Epithelial cell of esophagus (primary cell): Measurements from ENCODE around the gene IRX5.

Source experiments
- DNase-seq: peaks from one replicate; pipeline ENCODE4 v3.0.0; 2010; ENCODE audit warnings: low read depth
- H3K4me3 ChIP-seq: 2 replicates; pipeline ENCODE4 v1.5.1; 2011; ENCODE audit warnings: mild to moderate bottlenecking, low read length, control low read depth
- CTCF ChIP-seq: IDR thresholded peaks from 2 replicates; pipeline ENCODE4 v1.5.1; 2011; ENCODE audit warnings: low read depth, mild to moderate bottlenecking, low read length, control low read depth, inconsistent platforms; ENCODE audit not compliant: insufficient read depth; ENCODE audit errors: missing control alignments

Gene IRX5

GRCh38 chr16:54980821-54981220 is 50.2 kb downstream of the IRX5 start:
- no peak for DNase-seq
- H3K4me3 ChIP-seq: no peak overlapping the region
- no peak for TF ChIP-seq CTCF
